ENCODE results near the gene NIF3L1.

DNA sequence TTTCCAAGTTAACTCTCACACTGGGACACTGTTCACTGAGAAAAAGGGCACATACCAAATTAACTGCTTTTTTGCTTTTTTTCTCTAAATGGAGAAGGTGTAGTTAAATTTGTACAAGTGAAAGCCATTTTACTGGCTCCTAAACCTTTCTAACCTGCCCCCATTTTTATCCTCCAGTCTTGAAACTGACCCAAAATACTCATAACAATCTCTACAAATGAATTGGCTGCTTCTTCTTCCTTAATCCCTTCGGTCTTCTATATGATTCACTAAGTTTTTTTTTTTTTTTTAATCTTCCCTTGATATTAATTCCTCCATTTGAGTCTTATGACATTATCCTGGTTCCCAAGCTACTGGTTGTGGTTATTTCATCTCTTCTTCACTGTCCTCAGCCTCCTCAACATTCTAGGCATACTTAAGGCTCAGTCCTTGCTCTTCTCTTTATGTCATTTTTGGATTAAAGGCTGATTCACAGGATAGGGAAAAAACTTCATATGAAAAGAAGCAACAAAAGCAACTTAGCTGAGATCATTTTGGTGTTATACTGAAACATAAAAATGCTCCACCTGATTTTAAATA lies 54.4 kb downstream of the NIF3L1 start:
- TF ChIP-seq, protein P1, sequence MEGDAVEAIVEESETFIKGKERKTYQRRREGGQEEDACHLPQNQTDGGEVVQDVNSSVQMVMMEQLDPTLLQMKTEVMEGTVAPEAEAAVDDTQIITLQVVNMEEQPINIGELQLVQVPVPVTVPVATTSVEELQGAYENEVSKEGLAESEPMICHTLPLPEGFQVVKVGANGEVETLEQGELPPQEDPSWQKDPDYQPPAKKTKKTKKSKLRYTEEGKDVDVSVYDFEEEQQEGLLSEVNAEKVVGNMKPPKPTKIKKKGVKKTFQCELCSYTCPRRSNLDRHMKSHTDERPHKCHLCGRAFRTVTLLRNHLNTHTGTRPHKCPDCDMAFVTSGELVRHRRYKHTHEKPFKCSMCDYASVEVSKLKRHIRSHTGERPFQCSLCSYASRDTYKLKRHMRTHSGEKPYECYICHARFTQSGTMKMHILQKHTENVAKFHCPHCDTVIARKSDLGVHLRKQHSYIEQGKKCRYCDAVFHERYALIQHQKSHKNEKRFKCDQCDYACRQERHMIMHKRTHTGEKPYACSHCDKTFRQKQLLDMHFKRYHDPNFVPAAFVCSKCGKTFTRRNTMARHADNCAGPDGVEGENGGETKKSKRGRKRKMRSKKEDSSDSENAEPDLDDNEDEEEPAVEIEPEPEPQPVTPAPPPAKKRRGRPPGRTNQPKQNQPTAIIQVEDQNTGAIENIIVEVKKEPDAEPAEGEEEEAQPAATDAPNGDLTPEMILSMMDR (IDR thresholded peaks at IDR 0.05): no peak
- TF ChIP-seq POLR2A (IDR thresholded peaks at IDR 0.05) (no peak), EP300 (IDR thresholded peaks at IDR 0.05) (no peak), POLR2AphosphoS5 (IDR thresholded peaks at IDR 0.05) (no peak)
